ENCODE results near the gene CDH23.
A peak's percentile ranks its signal among the peaks of the same experiment; 100 is the strongest.

CDH23 gene

DNA sequence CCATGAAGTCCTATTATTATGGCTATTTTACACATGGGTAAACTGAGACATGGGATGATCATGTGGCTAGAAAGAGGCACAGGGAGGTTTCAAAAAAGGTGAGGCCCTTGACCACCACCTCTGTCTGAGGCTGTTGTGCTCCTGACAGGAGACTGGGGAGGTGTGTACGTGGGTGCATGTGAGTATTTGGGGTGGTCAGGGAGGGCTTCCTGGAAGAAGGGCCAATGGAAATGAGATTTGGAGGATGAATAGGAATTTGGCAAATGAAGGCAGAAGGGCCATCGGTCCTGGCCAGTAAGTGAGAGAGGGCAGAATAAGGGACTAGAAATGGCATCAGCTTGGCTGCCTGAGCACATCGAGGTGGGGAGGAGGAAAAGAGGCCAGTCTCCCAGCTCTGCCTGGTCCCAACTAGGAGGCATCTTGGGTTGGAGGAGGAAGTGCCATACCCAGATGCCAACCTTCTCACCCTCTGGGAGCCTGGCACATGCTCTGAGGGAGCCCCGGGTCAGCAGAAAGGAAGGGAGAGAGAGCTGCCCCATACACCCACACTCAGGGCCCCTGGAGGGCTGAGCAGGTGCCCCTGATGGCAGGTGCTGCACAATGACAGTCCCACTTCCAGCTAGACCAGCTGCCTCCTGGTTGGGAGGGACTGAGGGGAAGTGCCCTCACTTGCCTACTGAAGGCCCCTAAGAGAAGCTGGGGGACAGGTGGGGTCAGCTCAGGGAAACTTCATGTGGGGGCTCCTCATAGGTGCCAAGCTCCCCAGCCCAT, 47.7 kb downstream of the CDH23 start:
- no peak for DNase-seq

DNA sequence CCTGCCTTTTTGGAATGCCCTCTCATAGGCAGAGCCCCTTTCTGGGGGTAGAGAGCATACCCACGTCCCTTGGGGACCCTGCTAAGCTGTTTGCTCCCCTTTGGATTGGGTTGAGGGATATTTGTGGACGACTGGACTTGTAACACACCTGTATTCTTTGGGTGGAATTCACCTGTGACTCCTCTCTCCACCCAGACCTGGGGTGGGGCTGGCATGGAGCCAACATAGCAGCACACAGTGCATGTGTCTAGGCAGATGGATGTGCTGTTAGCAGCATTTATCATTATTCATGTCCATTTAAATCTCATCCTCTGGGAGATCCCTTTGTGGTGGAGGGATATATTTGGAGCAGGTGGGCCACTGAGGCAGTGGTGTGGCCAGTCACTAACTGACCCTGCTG, 51.0 kb downstream of the CDH23 start:
- DNase-seq = no peak

DNA sequence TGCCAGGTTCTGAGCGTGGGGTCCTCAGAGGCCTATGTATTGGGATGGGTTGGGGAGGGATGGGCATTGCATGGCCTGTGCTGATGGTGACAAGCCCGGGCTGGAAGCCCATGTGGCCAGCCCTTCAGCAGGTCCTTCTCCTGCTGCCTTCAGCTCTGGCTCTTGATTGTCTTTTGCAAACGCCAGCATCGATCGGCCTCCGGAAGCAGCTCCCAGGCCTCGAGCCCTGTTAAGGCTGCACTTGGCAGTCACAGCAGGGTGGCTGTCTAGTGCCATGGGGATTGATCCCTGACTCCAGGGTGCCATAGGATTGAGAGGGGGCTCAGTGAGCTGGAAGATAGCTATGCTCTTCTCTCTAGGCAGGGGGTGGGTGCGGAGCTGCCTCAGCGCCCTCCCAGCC, 51.4 kb downstream of the CDH23 start:
- DNase-seq = no peak

DNA sequence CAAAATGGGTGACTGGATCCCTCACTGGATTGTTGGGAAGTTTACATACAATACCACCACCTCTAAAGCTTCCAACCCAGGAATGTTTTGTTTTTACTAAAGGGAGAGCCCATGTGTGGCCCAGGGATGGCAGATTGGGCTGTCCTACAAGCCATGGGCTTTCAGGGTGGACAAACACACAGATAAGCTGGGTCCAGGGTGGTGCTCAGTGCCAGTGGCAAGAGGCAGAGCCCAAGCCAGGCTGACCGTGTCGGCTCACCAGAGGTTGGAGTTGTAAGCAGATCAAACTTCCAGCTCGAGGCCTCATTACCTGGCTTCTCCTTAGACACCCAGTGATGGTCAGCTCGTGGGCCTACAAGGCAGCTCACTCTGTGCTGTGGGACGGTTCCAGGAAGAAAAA, 52.3 kb downstream of the CDH23 start:
- DNase-seq = no peak

DNA sequence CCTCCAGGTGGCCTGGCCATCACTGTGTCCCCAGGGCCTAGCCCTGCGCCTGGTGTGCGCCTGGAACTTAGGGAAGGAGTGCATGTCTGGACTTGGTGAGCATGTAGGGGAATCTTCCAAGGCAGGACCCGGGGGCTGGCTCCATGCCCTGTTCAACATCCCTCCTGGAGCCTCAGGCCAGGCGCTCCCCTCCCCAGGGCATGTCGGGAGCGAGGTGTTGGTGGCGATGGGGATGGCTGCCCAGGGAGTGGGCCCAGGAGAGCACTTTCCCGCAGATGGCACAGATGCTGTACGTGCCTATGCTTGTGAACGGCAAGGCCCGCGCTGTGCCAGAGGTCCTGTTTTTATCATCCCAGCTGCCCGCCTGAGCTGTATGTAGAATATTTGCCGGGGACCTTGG, 55.0 kb downstream of the CDH23 start:
- DNase-seq = no peak

DNA sequence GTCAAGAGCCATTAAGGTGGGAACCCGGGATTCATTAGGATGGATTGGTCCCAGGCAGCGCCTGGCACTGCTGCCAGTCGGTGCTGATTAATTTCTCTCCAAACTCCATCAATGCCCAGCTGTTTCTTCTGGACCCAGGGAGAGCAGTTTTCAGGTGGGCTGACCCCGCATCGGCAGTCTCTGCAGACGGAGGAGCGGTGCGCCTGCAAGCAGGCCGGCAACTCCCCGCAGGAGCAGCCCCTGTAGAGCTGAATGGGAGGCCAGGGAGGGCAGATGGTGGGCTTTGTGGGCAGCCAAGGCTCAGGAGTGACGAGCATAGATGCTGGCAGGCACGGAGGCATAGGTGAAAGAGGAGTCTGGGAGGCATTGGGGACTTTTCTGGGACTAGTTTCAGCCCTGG, 56.5 kb downstream of the CDH23 start:
- DNase-seq = no peak

DNA sequence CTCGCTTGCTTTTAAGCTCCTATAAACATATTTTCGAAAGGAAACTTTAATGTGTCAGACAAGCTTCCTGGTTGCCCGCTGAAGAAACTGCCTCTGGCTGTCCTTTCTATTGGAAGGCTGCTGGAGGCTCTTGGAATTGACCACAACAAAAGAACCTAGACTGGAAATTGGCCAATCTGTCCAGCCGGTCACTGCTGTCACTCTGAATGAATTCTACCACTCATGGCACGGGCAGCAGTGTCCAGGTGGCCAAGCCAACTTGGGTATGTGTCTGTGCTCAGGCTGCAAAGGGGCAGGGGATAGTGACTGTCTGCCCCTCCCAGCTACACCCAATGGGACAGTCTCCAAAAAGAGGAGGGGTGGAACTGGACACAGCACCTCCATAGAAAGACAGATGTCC, 57.6 kb downstream of the CDH23 start:
- DNase-seq = no peak

DNA sequence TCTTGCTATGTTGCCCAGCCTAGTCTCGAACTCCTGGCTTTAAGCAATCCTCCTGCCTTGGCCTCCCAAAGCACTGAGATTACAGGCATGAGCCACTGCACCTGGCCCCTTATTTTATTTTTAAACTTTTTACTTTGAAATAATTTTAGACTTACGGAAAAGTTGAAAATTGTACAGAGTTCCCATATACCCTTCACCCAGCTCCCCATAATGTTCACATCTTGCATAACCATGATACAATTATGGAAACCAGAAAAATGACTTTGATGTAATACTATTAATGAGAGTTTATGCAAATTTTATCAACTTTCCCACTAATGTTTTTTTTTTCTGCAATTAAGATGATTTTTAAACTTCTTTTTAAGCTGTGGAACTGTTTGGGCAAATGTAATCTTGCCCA, 58.3 kb downstream of the CDH23 start:
- no peak for DNase-seq

DNA sequence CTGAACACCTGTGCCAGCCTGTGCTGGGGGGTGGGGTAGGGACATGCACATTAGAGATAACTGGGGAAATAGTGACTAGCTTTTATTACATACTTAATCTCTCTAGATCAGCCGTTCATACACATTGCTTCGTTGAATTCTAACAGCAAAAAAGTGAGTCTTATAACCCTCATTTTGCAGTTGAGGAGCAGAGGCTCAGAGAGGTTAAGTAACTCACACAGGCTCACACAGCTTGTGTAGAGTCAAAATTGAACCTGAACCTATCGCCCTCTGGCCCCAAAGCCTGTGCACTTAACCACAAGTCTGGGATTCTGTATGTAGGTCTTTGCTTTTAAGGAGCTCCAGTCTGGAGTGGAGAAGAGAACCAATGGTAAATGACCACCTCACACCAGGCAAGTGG, 59.9 kb downstream of the CDH23 start:
- no peak for DNase-seq

DNA sequence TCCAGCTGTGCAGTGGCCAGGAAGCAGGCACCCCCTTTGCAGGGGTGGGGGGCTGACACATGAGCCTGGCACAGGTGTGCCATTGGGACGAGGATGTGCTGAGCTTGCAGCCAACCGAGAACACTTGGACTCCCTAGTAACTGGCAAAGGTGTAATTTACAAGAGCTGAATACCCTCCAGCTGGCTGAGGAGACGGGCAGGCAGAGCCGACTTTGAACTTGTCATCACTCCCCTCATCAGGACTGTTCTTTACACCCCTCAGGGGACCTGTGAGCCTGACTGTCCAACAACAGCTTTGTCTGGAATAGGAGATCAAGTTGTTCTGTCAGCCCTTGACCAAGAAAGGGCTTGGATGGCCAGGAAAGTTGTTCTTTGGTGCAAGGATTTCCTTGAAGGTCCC, 61.2 kb downstream of the CDH23 start:
- no peak for DNase-seq

DNA sequence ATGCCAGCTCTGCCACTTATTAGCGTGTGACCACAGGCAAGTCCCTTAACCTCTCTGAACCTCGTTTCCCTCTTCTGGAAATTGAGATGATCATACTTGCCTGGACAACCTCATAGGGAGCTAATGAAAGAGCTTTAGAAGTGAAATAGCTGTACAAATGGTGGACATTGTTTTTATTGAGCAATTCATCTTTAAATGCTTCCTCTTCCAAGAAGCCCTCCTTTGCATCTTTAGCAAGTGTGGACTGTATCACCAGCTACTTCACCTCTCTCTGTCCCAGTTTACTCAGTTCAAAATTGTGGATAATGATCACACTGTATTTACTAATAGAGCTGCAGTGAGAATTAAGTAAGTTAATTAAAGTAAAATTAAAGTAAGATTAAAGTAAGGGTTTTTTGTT, 61.7 kb downstream of the CDH23 start:
- no peak for DNase-seq

DNA sequence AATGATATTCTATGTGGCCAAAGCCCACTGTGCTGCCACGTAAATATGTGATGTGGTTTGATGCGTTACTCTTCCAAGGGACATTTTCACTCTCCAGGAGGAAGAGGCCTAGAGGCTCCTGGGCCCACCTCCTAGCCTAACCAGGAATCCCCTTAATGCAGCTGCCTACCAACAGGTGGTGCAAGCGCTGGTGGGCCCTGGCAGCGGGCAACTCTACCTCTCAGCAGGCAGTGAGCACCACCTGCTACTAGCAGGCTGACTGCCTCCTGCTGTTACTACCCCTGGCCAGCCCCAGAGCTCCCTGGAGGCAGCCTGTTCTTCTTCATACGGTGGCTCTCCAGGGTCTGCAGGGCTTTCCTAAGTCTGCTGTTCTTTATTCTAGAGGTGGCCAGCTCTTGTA, 62.8 kb downstream of the CDH23 start:
- DNase-seq = no peak

DNA sequence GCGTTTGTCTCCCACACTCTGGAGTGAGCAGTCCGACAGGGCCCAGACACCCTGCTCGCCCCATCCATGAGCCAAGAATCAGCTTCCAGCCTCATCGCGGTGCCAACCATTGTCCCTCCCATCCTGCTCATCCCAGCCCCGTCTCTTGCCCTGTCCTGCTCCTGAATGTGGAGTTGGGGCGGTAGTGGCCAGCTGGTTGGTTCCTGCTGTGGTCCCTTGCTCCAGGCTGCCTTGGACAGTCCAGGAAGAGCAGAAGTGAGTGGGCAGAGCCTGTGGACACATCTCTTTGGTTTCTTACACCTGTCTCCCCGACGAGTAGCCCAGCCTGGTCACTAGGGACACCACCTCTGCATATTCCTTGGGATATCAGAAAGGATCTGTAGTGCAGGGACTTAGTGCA, 63.9 kb downstream of the CDH23 start:
- DNase-seq = no peak

DNA sequence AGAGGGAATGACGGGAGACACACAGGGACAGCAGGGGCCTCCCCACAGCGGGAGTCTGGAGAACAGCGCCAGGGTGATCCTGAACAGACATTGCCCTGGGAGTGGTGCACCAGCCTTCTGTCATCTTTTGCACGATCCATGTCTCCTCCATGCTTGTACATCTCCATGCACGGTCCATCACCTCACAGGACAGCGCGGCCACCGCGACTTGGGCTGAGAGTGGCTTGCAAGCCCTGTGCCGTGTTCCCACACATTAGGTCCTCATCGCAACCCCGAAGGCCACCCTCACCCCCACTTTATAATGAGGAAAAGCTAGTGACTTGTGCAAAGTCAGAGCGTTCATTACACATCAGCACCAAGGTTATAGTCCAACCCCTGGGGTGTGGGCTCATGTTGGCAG, 64.7 kb downstream of the CDH23 start:
- DNase-seq = no peak

DNA sequence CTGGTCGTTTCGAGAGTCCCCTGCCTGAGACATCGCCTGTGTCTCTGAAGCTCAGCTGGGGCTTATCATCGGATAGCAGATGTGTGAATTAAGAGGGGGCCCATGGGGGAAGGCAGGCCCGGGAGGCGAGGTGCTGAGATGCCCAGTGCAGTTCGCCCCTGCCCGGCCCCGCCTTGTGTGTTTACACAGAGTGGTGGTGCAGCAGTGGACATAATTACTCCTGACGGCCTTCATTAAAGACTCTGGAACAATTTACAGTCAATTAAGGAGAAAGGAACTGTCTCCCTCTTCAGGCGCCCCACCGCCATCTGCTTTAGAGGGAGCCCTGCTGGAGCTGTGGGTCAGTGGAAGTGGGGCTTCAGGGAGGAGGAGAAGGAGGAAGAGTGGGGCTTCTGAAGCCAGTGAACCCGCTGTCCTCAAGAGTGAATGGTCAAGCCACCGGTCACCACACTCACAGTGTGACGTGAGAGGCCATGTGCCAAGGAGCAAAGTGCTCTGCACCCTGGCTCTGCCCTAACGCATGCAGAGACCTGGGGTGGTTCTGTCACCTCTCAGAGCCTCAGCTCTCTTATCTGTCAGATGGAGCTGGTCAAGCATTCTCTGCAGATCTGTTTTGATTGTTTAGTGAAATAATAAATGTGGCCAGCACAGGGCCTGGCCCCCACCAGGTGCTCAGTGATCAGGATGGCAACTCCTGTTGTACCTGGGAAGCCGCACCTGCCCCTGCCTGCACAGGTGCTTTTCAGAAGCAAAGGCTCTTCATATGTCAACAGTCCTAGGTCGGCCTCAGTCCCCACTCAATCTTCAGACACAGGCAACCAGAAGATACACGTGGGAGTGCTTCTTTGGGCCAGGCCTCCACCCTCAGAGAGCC, 65.6 kb downstream of the CDH23 start:
- peak; percentile 53 for DNase-seq

DNA sequence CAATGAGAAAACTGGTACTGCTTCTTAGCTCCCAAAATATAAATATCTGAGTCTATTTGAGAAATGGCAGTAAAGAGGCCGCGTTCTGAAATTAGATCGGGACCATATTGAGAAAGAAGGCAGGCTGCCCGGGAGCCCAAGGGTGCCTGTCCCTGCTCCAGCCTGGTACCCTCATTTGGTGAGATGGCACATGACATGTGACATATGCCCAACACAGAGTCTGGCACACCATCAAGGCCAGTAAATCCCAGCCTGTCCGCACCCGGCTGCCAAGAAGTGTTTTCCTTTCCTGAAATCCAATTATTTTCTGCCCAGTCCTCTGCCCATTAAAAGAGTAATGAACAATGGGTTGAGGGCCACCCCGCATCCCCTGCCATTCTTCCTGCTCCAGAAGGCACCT, 66.4 kb downstream of the CDH23 start:
- no peak for DNase-seq

DNA sequence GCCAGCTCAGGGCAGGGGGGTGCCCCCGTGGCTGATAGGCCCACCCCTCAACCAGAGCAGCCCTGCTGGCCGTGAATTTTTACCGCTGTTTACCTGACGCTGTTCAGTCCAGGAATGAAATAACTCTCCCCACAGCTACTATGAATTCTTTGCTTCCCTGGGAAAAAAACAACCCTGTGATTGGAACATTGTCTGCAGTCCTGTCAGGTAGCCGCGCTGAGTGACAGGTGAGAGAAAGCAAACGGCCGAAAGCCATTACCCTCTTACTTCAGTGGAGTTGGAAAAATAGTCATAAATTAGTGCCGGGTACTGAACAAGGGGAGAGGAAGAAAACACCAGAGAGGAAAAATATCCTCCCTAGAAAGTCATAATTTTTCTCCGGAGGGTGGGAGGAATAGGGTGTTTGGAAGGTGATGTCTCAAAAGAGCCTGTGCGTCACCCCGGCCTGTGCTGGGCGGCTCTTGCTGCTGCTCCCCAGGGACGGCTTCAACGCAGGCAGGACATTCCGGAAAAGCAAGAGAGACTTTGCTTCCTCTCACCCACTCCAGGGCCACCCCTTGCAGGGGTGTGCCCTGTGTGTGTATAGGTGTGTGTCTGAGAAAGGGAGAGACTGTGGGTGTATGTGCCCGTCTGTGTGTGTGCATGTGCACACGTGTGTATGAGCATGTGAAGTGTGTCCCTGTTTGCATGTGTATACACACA, 69.0 kb downstream of the CDH23 start:
- no peak for DNase-seq

DNA sequence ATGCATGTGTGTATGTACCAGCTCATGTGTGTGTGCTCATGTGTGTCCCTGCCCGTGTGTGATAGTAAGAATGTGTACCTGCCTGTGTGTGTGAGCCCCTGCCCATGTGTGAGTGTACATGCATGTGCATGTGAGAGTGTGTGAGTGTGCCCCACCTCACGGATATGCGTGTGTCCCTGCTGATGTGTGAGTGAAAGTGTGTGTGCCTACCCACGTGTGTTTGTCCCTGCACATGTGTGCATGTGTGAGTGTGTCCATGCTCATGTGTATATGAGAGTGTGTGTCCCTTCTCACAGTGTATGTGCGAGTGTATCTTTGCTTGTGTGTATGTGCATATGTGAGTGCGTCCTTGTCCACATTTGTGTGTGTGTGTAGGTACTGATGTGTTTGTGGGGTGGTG, 69.6 kb downstream of the CDH23 start:
- no peak for DNase-seq

DNA sequence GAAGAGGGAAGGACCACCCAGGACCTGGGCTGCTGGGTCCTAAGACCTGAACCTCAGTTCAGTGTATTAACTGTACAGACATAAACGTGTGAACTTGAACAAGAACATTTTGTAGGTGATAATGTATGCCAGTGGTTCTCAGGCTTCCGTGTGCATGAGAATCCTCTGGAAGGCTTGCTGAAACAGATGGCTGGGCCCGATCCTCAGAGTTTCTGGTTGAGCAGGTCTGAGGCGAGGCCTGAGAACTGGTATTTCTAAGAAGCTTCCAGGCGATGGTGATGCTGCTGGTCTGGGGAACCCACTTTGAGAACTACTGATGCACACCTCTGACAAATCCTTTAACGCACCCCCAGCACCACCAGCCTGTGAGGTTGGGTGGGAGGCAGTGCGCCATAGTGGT, 70.4 kb downstream of the CDH23 start:
- DNase-seq = no peak

DNA sequence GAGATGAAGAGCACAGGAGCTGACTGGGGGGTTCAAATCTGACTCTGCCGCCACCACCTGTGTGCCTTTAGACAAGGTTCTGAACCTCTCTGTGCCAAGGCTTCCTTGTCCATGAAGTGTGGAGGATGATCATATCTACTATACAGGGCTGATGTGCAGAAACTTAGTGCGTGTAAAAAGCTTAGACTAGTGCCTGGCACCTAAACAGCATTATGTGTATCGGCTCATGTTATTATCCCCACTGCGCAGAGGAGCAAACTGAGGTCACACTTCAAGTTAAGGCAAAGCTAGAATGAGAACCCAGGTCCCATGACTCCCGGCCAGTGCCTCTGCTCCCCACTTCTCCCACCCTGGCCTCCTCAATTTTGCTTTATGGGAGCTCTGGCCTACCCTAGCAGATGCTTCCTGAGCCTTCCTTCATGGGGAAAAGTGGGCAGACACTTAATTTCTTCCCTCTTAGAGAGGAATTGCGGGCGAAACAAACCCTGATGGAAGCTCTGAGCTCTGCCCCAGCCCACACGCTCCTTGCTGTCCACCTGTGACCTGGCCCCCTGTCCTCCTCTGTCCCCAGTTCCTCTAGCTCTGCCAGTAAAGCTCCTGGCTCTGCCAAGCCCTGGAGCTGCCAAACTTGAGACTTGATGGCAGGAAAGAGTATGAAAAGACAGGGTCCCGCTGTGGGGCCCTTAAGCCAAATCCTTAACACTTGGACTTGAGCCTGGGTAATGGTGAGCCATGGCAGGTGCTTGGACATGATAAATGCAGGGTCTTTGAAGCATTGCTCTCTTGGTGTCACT, 71.0 kb downstream of the CDH23 start:
- no peak for DNase-seq

DNA sequence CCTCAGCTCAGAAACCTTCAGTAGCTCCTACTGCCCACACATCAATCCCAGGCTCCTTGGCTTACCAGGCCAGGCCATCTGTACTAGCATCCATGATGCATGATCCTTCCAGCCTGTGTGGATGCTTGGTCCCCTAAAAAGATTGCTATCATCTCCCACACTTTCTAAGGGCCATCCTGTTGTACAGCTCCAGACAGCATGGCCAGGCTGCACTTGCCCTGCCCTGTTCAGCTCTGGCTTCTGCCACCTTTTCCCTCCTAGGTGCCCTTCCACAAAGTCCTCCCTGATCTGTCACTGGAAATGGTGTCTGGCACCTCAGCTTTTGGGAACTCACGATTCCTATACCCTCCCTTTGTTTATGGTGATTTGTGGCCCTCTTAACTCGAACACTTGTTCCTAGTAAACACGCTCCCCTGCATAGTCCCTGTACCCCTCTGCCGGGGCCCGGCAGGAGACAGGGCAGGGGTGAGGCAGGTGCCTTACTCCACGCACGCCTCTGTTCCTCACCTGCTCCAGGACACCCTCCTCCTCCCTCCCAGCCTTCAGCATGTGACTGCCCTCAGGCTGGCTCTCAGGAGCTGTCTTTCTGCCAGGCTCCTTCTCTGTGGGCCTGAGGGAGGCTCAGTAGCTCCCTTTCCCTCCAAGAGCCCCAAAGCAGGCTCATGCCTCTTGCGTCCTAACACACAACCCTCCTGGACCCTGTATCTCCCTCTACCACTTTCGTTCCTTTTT, 71.8 kb downstream of the CDH23 start:
- DNase-seq = no peak

DNA sequence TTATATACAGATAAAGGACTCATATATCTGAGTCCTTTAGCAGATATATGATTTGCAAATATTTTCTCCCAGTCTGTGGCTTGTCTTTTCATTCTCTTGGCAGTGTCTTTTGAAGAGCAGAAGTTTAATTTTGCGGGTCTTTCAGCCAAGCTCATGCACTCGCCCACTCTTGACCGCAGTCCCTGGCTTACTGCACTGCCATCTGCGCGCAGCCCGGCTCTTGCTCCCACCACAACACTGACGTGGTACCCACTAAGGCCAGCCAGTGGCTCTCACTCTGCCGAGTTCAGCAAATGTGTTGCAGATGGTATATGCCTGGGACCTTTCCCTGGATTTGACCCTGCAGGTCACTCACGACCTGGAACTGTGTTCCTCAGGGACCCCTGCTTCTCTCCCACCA, 74.3 kb downstream of the CDH23 start:
- no peak for DNase-seq
